IMR-90 (cell line): ENCODE results near the gene TEC. TPM values are rescaled to one million over a fixed set of nuclear protein-coding genes. Genes with fewer than 3 reads are reported as not detected.
A peak's percentile ranks its signal among the peaks of the same experiment; 100 is the strongest.

Experiments
- ATAC-seq: fragments of 200-7000 bp; cut with Tn5 transposase; 2 replicates; pipeline ENCODE4 v1.9.1; 2020; ENCODE audit warnings: low read depth, mild to moderate bottlenecking, moderate library complexity
- BruUV-seq: library from RNA; stranded (reverse); fragments of 400-500 nt; replicated peaks from 2 replicates; lab custom pipeline; 2021; lab: Mats Ljungman, UMichigan
- CTCF ChIA-PET: fragments of 300-600 bp; formaldehyde crosslinking; extraction: SDS; loops from one replicate; lab custom pipeline; 2021; ENCODE audit warnings: antibody characterized with exemption; lab: Yijun Ruan, JAX
- POLR2A ChIA-PET: fragments of 300-600 bp; sonication (Branson Sonifier 250); formaldehyde crosslinking; loops from one replicate; lab custom pipeline; 2022; ENCODE audit warnings: antibody characterized with exemption; ENCODE audit not compliant: unreplicated experiment; lab: Charles Lee
- DNase-seq: peaks from one replicate; pipeline ENCODE4 v3.0.0; 2013
- H2AFZ ChIP-seq: replicated peaks from 2 replicates; pipeline ENCODE3; 2013; ENCODE audit warnings: low read length, mild to moderate bottlenecking; ENCODE audit not compliant: poor library complexity
- H2AK5ac ChIP-seq: 2 replicates; pipeline ENCODE4 v1.6.1; 2013; ENCODE audit warnings: low read depth, low read length, inconsistent platforms
- H2AK9ac ChIP-seq: replicated peaks from 2 replicates; pipeline ENCODE3; 2013; ENCODE audit warnings: mild to moderate bottlenecking, low read depth, low read length, moderate library complexity; ENCODE audit not compliant: poor library complexity
- H2BK120ac ChIP-seq: 2 replicates; pipeline ENCODE4 v1.6.1; 2013; ENCODE audit warnings: low read depth, low read length, inconsistent platforms
- H2BK15ac ChIP-seq: 3 replicates; pipeline ENCODE4 v1.6.1; 2013; ENCODE audit warnings: low read depth, low read length, inconsistent platforms
- H2BK20ac ChIP-seq: 2 replicates; pipeline ENCODE4 v1.6.1; 2013; ENCODE audit warnings: low read depth, mild to moderate bottlenecking, inconsistent platforms, low read length, moderate library complexity
- H2BK5ac ChIP-seq: 2 replicates; pipeline ENCODE4 v1.6.1; 2013; ENCODE audit warnings: mild to moderate bottlenecking, low read depth, low read length, inconsistent platforms; ENCODE audit not compliant: poor library complexity, severe bottlenecking
- H3K14ac ChIP-seq: replicated peaks from 2 replicates; pipeline ENCODE4 v1.6.1; 2013; ENCODE audit warnings: low read depth, low read length, inconsistent platforms
- H3K18ac ChIP-seq: 2 replicates; pipeline ENCODE4 v1.6.1; 2013; ENCODE audit warnings: low read depth, low read length, control low read depth
- H3K23ac ChIP-seq: 2 replicates; pipeline ENCODE4 v1.6.1; 2013; ENCODE audit warnings: low read depth, low read length, inconsistent platforms
- H3K27ac ChIP-seq: 2 replicates; pipeline ENCODE4 v1.5.1; 2013; ENCODE audit warnings: mild to moderate bottlenecking, control low read depth, low read length; ENCODE audit not compliant: insufficient read depth
- H3K27me3 ChIP-seq: 2 replicates; pipeline ENCODE4 v1.6.1; 2013; ENCODE audit warnings: low read length; ENCODE audit not compliant: control insufficient read depth, insufficient read depth
- H3K36me3 ChIP-seq: 2 replicates; pipeline ENCODE4 v1.6.1; 2013; ENCODE audit warnings: low read length, mixed read lengths; ENCODE audit not compliant: control insufficient read depth, insufficient read depth
- H3K4ac ChIP-seq: 2 replicates; pipeline ENCODE4 v1.6.1; 2013; ENCODE audit warnings: low read depth, low read length, inconsistent platforms
- H3K4me1 ChIP-seq: 2 replicates; pipeline ENCODE4 v1.6.1; 2013; ENCODE audit warnings: low read length, mixed read lengths; ENCODE audit not compliant: control insufficient read depth, insufficient read depth
- H3K4me2 ChIP-seq: 2 replicates; pipeline ENCODE4 v1.6.1; 2013; ENCODE audit warnings: low read depth, mild to moderate bottlenecking, control low read depth, low read length, moderate library complexity
- H3K4me3 ChIP-seq: 2 replicates; pipeline ENCODE4 v1.5.1; 2013; ENCODE audit warnings: low read depth, mild to moderate bottlenecking, control low read depth, low read length, moderate library complexity; ENCODE audit not compliant: insufficient read depth
- H3K56ac ChIP-seq: 2 replicates; pipeline ENCODE4 v1.6.1; 2013; ENCODE audit warnings: low read length, inconsistent platforms; ENCODE audit not compliant: insufficient read depth; ENCODE audit errors: extremely low read depth
- H3K79me1 ChIP-seq, 2 experiments: 2 replicates each; pipeline ENCODE4 v1.6.1; 2013; ENCODE audit warnings: low read length in 2 of 2, inconsistent platforms in 1 of 2, low read depth in 1 of 2
- H3K9ac ChIP-seq: 2 replicates; pipeline ENCODE4 v1.6.1; 2013; ENCODE audit warnings: low read depth, low read length, control low read depth
- H3K9me1 ChIP-seq: 2 replicates; pipeline ENCODE4 v1.6.1; 2013; ENCODE audit warnings: low read length, inconsistent platforms; ENCODE audit not compliant: insufficient read depth
- H3K9me3 ChIP-seq: 2 replicates; pipeline ENCODE4 v1.6.1; 2013; ENCODE audit warnings: low read length; ENCODE audit not compliant: control insufficient read depth, insufficient read depth
- H4K20me1 ChIP-seq: 2 replicates; pipeline ENCODE4 v1.6.1; 2013; ENCODE audit warnings: low read length, inconsistent platforms; ENCODE audit not compliant: insufficient read depth
- H4K5ac ChIP-seq: 2 replicates; pipeline ENCODE4 v1.6.1; 2013; ENCODE audit warnings: mild to moderate bottlenecking, low read depth, low read length, control low read depth
- H4K8ac ChIP-seq, 2 experiments: 2 replicates each; pipeline ENCODE4 v1.6.1; 2013; ENCODE audit warnings: low read depth in 2 of 2, low read length in 2 of 2, control low read depth in 1 of 2, inconsistent platforms in 1 of 2
- H4K91ac ChIP-seq: 2 replicates; pipeline ENCODE4 v1.6.1; 2013; ENCODE audit warnings: low read depth, low read length, inconsistent platforms; ENCODE audit not compliant: insufficient read depth
- BHLHE40 ChIP-seq: fragments of 150-350 bp; IDR thresholded peaks from 2 replicates; pipeline ENCODE4 v1.6.1; 2016; ENCODE audit warnings: mild to moderate bottlenecking, low read depth, low read length
- CEBPB ChIP-seq: IDR thresholded peaks from 2 replicates; pipeline ENCODE4 v1.6.1; 2012; ENCODE audit warnings: low read depth, low read length, improper control_type of control experiment
- CHD1 ChIP-seq: IDR thresholded peaks from 2 replicates; pipeline ENCODE4 v1.6.1; 2012; ENCODE audit warnings: low read depth, low read length, improper control_type of control experiment
- FOS ChIP-seq: fragments of 150-350 bp; IDR thresholded peaks from 2 replicates; pipeline ENCODE4 v1.6.1; 2016; ENCODE audit warnings: low read depth, low read length
- MAFK ChIP-seq: IDR thresholded peaks from 2 replicates; pipeline ENCODE4 v1.6.1; 2012; ENCODE audit warnings: low read depth, low read length, improper control_type of control experiment
- MAZ ChIP-seq: IDR thresholded peaks from 2 replicates; pipeline ENCODE4 v1.6.1; 2012; ENCODE audit warnings: low read depth, mild to moderate bottlenecking, low read length, improper control_type of control experiment, moderate library complexity, borderline replicate concordance
- MXI1 ChIP-seq: IDR thresholded peaks from 2 replicates; pipeline ENCODE4 v1.6.1; 2012; ENCODE audit warnings: low read depth, mild to moderate bottlenecking, low read length, moderate library complexity, borderline replicate concordance
- NFE2L2 ChIP-seq: fragments of 150-350 bp; IDR thresholded peaks from 2 replicates; pipeline ENCODE4 v1.6.1; 2016; ENCODE audit warnings: low read depth, mild to moderate bottlenecking, low read length
- POLR2A ChIP-seq: IDR thresholded peaks from 2 replicates; pipeline ENCODE4 v1.6.1; 2012; ENCODE audit warnings: mild to moderate bottlenecking, low read depth, low read length
- RAD21 ChIP-seq: IDR thresholded peaks from 2 replicates; pipeline ENCODE4 v1.6.1; 2012; ENCODE audit warnings: low read length, improper control_type of control experiment
- RFX5 ChIP-seq: IDR thresholded peaks from 2 replicates; pipeline ENCODE4 v1.8.0; 2012; ENCODE audit warnings: low read depth, mild to moderate bottlenecking, low read length, moderate library complexity
- SMC3 ChIP-seq: fragments of 150-350 bp; IDR thresholded peaks from 2 replicates; pipeline ENCODE4 v1.6.1; 2016; ENCODE audit warnings: low read depth, mild to moderate bottlenecking, antibody characterized with exemption, low read length, moderate library complexity
- WGBS, 2 experiments: methylation state at CpG; one replicate each; pipeline versions ENCODE4 v1.1.5 to v1.1.7; 2013; ENCODE audit warnings: missing lambda C conversion rate in 2 of 2; ENCODE audit not compliant: insufficient read length in 1 of 2; ENCODE audit errors: extremely low coverage in 2 of 2; 5-methylcytosine and 5-hydroxymethylcytosine counted together
- dilution Hi-C: fragments of 300-500 bp; cut with HindIII; formaldehyde crosslinking; loops from one replicate; pipeline ENCODE4 v1.14.3; 2018; ENCODE audit warnings: low sequenced_read_pairs; ENCODE audit not compliant: unreplicated experiment
- in situ Hi-C: fragments of 300-500 bp; cut with MboI; formaldehyde crosslinking; loops from 3 replicates; pipeline ENCODE4 v1.14.3; 2019; ENCODE audit warnings: low sequenced_read_pairs, inconsistent platforms, mixed read lengths
- intact Hi-C: fragments of 100-400 bp; cut with micrococcal nuclease; formaldehyde crosslinking; loops from 2 replicates; pipeline ENCODE4 v1.10.0; 2022
- polyA plus RNA-seq, 3 experiments: library from polyadenylated mRNA; depleted of rRNA; stranded (reverse); fragments of >200 nt; gene quantifications; 2 replicates each; pipeline ENCODE4 v1.2.3, GENCODE V29; 2012; ENCODE audit warnings: low replicate concordance in 1 of 3
- total RNA-seq: library from RNA; depleted of rRNA; stranded (reverse); fragments of >200 nt; gene quantifications from 2 replicates; pipeline ENCODE4 v1.2.3, GENCODE V29; 2012
- TF ChIP-seq, protein P1 (sequence below): fragments of 150-350 bp; IDR thresholded peaks from 2 replicates; pipeline ENCODE4 v1.6.1; 2017; ENCODE audit warnings: mild to moderate bottlenecking, antibody characterized with exemption, low read length, low read depth
- TF ChIP-seq, protein P2 (sequence below): conservative IDR thresholded peaks from 2 replicates; pipeline ENCODE4 v1.5.1; 2012; ENCODE audit warnings: mild to moderate bottlenecking, low read depth, low read length, improper control_type of control experiment
- TF ChIP-seq, protein P3 (sequence below): fragments of 150-350 bp; IDR thresholded peaks from 2 replicates; pipeline ENCODE4 v1.6.1; 2016; ENCODE audit warnings: low read depth, mild to moderate bottlenecking, low read length, moderate library complexity, borderline replicate concordance

TEC gene
- total and polyA plus RNA-seq, 2 of the 4 experiments (the other 2 are of a cell fraction), result 0.39 to 0.54 TPM

DNA sequence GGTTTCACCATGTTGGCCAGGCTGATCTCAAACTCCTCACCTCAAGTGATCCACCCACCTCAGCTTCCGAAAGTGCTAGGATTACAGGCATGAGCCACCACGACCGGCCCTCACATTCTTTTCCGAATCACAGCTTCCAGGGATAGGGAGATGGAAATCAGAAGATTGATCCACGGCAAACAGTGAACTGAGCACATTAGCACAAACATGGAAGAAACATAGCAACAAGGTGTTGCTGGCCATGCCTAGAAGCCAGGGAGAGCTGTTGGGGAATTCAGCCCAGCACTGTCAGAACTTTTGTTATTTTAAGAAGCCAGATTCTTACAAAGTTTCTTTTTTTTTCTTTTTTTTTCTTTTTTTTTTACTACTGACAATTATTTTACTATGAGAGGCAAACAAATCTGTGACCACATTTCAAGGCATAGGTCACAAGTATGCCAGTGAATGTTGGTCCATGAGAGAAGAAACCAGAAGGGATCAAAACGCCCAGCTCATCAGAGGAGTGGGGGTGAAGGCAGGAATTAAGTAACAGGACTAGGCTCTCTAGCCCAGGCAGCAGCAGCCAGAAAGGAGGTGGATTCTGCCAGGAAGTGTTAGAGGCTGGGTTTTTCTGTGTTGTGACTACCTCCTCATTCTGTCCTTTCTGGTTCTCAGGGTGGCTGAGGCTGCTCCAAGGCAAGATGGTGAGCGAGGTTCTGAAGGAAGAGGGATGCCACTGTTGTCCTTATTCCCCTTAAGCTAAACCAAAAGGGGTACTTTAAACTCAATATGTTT is 44.1 kb downstream of the TEC start:
- H2BK20ac ChIP-seq, result no peak overlapping the region
- no peak overlapping the region for H3K4me3 ChIP-seq
- no peaks in the 10 kb centered on the region for H3K9me3 ChIP-seq
- no peak overlapping the region for H3K18ac ChIP-seq
- no peak overlapping the region for H3K4me2 ChIP-seq
- ATAC-seq (no peak), DNase-seq (no peak)
- in situ Hi-C loops (no loop called here), intact Hi-C loops (no loop called here), dilution Hi-C loops (no loop called here)
- no peak overlapping the region for H3K9ac ChIP-seq
- H2BK120ac ChIP-seq, result no peak overlapping the region
- CTCF ChIA-PET, result no interaction called here
- H3K27me3 ChIP-seq, result no peaks in the 10 kb centered on the region
- no peak overlapping the region for H2AK5ac ChIP-seq
- H2BK15ac ChIP-seq, result no peak overlapping the region
- no peak overlapping the region for H3K14ac ChIP-seq
- TF ChIP-seq RAD21 (no peak), RFX5 (no peak), MAFK (no peak), NFE2L2 (no peak), CEBPB (no peak), CHD1 (no peak), MXI1 (no peak), FOS (no peak), MAZ (no peak), POLR2A (no peak), BHLHE40 (no peak), SMC3 (no peak)
- TF ChIP-seq, protein P1, sequence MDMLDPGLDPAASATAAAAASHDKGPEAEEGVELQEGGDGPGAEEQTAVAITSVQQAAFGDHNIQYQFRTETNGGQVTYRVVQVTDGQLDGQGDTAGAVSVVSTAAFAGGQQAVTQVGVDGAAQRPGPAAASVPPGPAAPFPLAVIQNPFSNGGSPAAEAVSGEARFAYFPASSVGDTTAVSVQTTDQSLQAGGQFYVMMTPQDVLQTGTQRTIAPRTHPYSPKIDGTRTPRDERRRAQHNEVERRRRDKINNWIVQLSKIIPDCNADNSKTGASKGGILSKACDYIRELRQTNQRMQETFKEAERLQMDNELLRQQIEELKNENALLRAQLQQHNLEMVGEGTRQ, result no peak
- TF ChIP-seq, protein P2, sequence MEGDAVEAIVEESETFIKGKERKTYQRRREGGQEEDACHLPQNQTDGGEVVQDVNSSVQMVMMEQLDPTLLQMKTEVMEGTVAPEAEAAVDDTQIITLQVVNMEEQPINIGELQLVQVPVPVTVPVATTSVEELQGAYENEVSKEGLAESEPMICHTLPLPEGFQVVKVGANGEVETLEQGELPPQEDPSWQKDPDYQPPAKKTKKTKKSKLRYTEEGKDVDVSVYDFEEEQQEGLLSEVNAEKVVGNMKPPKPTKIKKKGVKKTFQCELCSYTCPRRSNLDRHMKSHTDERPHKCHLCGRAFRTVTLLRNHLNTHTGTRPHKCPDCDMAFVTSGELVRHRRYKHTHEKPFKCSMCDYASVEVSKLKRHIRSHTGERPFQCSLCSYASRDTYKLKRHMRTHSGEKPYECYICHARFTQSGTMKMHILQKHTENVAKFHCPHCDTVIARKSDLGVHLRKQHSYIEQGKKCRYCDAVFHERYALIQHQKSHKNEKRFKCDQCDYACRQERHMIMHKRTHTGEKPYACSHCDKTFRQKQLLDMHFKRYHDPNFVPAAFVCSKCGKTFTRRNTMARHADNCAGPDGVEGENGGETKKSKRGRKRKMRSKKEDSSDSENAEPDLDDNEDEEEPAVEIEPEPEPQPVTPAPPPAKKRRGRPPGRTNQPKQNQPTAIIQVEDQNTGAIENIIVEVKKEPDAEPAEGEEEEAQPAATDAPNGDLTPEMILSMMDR, result no peak
- TF ChIP-seq, protein P3, sequence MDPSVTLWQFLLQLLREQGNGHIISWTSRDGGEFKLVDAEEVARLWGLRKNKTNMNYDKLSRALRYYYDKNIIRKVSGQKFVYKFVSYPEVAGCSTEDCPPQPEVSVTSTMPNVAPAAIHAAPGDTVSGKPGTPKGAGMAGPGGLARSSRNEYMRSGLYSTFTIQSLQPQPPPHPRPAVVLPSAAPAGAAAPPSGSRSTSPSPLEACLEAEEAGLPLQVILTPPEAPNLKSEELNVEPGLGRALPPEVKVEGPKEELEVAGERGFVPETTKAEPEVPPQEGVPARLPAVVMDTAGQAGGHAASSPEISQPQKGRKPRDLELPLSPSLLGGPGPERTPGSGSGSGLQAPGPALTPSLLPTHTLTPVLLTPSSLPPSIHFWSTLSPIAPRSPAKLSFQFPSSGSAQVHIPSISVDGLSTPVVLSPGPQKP, result no peak
- no peaks in the 10 kb centered on the region for H4K20me1 ChIP-seq
- no peak overlapping the region for H4K8ac ChIP-seq
- H3K79me1 ChIP-seq, result no peaks in the 10 kb centered on the region
- peak overlapping the region; percentile 5 for H2AK9ac ChIP-seq
- H3K4ac ChIP-seq, result no peak overlapping the region
- POLR2A ChIA-PET, result no interaction called here
- no peaks in the 10 kb centered on the region for H3K9me1 ChIP-seq
- no peak overlapping the region for H3K56ac ChIP-seq
- no peak overlapping the region for H3K23ac ChIP-seq
- no peaks in the 10 kb centered on the region for H3K4me1 ChIP-seq
- WGBS, 2 experiments, result 87% methylated on average over 3 of the region's 7 CpGs; no CpG with 5 or more reads in 1 of the 2 experiments
- H2AFZ ChIP-seq, result no peak overlapping the region
- no peak overlapping the region for H2BK5ac ChIP-seq
- no TSS peak for BruUV-seq
- no peaks in the 10 kb centered on the region for H3K36me3 ChIP-seq
- no peak overlapping the region for H3K27ac ChIP-seq
- H4K91ac ChIP-seq, result no peak overlapping the region
- H4K5ac ChIP-seq, result no peak overlapping the region
